Astrocyte of the spinal cord (primary cell): ENCODE measurements around the gene OPCML.

Source experiments
- DNase-seq: peaks from one replicate; pipeline ENCODE4 v3.0.0; 2011; ENCODE audit warnings: low read depth, low spot score
- H3K4me3 ChIP-seq: 2 replicates; pipeline ENCODE4 v1.5.1; 2011; ENCODE audit warnings: low read depth, mild to moderate bottlenecking, low read length, moderate library complexity
- CTCF ChIP-seq: IDR thresholded peaks from 2 replicates; pipeline ENCODE4 v1.5.1; 2012; ENCODE audit warnings: low read depth, mild to moderate bottlenecking, low read length, inconsistent platforms
- in situ Hi-C: cut with HindIII; loops from 2 replicates; pipeline ENCODE4 v1.10.0; 2017; ENCODE audit warnings: low sequenced_read_pairs

The OPCML gene

GRCh38 chr11:133104009-133104744 lies 428.1 kb downstream of the OPCML start:
- in situ Hi-C loops: no loop called here
- TF ChIP-seq CTCF: no peak

GRCh38 chr11:133096981-133097380 lies 435.3 kb downstream of the OPCML start:
- DNase-seq: no peak
- no peak overlapping the region for H3K4me3 ChIP-seq
- in situ Hi-C loops: no loop called here

More at GRCh38 chr11:133104009-133104744, 428.1 kb downstream of the OPCML start:
- DNase-seq: no peak
- H3K4me3 ChIP-seq: no peak overlapping the region

GRCh38 chr11:133086518-133086917 lies 445.8 kb downstream of the OPCML start:
- no peak for DNase-seq
- no peak for TF ChIP-seq CTCF
- H3K4me3 ChIP-seq: no peak overlapping the region
- in situ Hi-C loops: no loop called here

More at GRCh38 chr11:133096981-133097380, 435.3 kb downstream of the OPCML start:
- no peak for TF ChIP-seq CTCF

GRCh38 chr11:133082841-133083488 lies 449.3 kb downstream of the OPCML start:
- H3K4me3 ChIP-seq: peak overlapping the region; percentile 19
- DNase-seq: peak; percentile 5
- peak; percentile 47 for TF ChIP-seq CTCF
- in situ Hi-C loops: no loop called here

- no peak for TF ChIP-seq CTCF
- DNase-seq: no peak
- no peak overlapping the region for H3K4me3 ChIP-seq
- in situ Hi-C loops: no loop called here
Observed at GRCh38 chr11:133082453-133082781, 449.9 kb downstream of the OPCML start.

GRCh38 chr11:133081730-133082452 lies 450.4 kb downstream of the OPCML start:
- no peak for TF ChIP-seq CTCF
- no peak overlapping the region for H3K4me3 ChIP-seq
- in situ Hi-C loops: no loop called here
- DNase-seq: no peak
